IMR-90 (cell line): ENCODE data around the gene HHATL. TPM values are rescaled to one million over a fixed set of nuclear protein-coding genes. Genes with fewer than 3 reads are reported as not detected.

Experiments used
- ATAC-seq: fragments of 200-7000 bp; cut with Tn5 transposase; 2 replicates; pipeline ENCODE4 v1.9.1; 2020; ENCODE audit warnings: low read depth, mild to moderate bottlenecking, moderate library complexity
- BruUV-seq: library from RNA; stranded (reverse); fragments of 400-500 nt; replicated peaks from 2 replicates; lab custom pipeline; 2021; lab: Mats Ljungman, UMichigan
- CTCF ChIA-PET: fragments of 300-600 bp; formaldehyde crosslinking; extraction: SDS; loops from one replicate; lab custom pipeline; 2021; ENCODE audit warnings: antibody characterized with exemption; lab: Yijun Ruan, JAX
- POLR2A ChIA-PET: fragments of 300-600 bp; sonication (Branson Sonifier 250); formaldehyde crosslinking; loops from one replicate; lab custom pipeline; 2022; ENCODE audit warnings: antibody characterized with exemption; ENCODE audit not compliant: unreplicated experiment; lab: Charles Lee
- DNase-seq: peaks from one replicate; pipeline ENCODE4 v3.0.0; 2013
- H2AFZ ChIP-seq: replicated peaks from 2 replicates; pipeline ENCODE3; 2013; ENCODE audit warnings: low read length, mild to moderate bottlenecking; ENCODE audit not compliant: poor library complexity
- H2AK5ac ChIP-seq: 2 replicates; pipeline ENCODE4 v1.6.1; 2013; ENCODE audit warnings: low read depth, low read length, inconsistent platforms
- H2AK9ac ChIP-seq: replicated peaks from 2 replicates; pipeline ENCODE3; 2013; ENCODE audit warnings: mild to moderate bottlenecking, low read depth, low read length, moderate library complexity; ENCODE audit not compliant: poor library complexity
- H2BK120ac ChIP-seq: 2 replicates; pipeline ENCODE4 v1.6.1; 2013; ENCODE audit warnings: low read depth, low read length, inconsistent platforms
- H2BK15ac ChIP-seq: 3 replicates; pipeline ENCODE4 v1.6.1; 2013; ENCODE audit warnings: low read depth, low read length, inconsistent platforms
- H2BK20ac ChIP-seq: 2 replicates; pipeline ENCODE4 v1.6.1; 2013; ENCODE audit warnings: low read depth, mild to moderate bottlenecking, inconsistent platforms, low read length, moderate library complexity
- H2BK5ac ChIP-seq: 2 replicates; pipeline ENCODE4 v1.6.1; 2013; ENCODE audit warnings: mild to moderate bottlenecking, low read depth, low read length, inconsistent platforms; ENCODE audit not compliant: poor library complexity, severe bottlenecking
- H3K14ac ChIP-seq: replicated peaks from 2 replicates; pipeline ENCODE4 v1.6.1; 2013; ENCODE audit warnings: low read depth, low read length, inconsistent platforms
- H3K18ac ChIP-seq: 2 replicates; pipeline ENCODE4 v1.6.1; 2013; ENCODE audit warnings: low read depth, low read length, control low read depth
- H3K23ac ChIP-seq: 2 replicates; pipeline ENCODE4 v1.6.1; 2013; ENCODE audit warnings: low read depth, low read length, inconsistent platforms
- H3K27ac ChIP-seq: 2 replicates; pipeline ENCODE4 v1.5.1; 2013; ENCODE audit warnings: mild to moderate bottlenecking, control low read depth, low read length; ENCODE audit not compliant: insufficient read depth
- H3K27me3 ChIP-seq: 2 replicates; pipeline ENCODE4 v1.6.1; 2013; ENCODE audit warnings: low read length; ENCODE audit not compliant: control insufficient read depth, insufficient read depth
- H3K36me3 ChIP-seq: 2 replicates; pipeline ENCODE4 v1.6.1; 2013; ENCODE audit warnings: low read length, mixed read lengths; ENCODE audit not compliant: control insufficient read depth, insufficient read depth
- H3K4ac ChIP-seq: 2 replicates; pipeline ENCODE4 v1.6.1; 2013; ENCODE audit warnings: low read depth, low read length, inconsistent platforms
- H3K4me1 ChIP-seq: 2 replicates; pipeline ENCODE4 v1.6.1; 2013; ENCODE audit warnings: low read length, mixed read lengths; ENCODE audit not compliant: control insufficient read depth, insufficient read depth
- H3K4me2 ChIP-seq: 2 replicates; pipeline ENCODE4 v1.6.1; 2013; ENCODE audit warnings: low read depth, mild to moderate bottlenecking, control low read depth, low read length, moderate library complexity
- H3K4me3 ChIP-seq: 2 replicates; pipeline ENCODE4 v1.5.1; 2013; ENCODE audit warnings: low read depth, mild to moderate bottlenecking, control low read depth, low read length, moderate library complexity; ENCODE audit not compliant: insufficient read depth
- H3K56ac ChIP-seq: 2 replicates; pipeline ENCODE4 v1.6.1; 2013; ENCODE audit warnings: low read length, inconsistent platforms; ENCODE audit not compliant: insufficient read depth; ENCODE audit errors: extremely low read depth
- H3K79me1 ChIP-seq, 2 experiments: 2 replicates each; pipeline ENCODE4 v1.6.1; 2013; ENCODE audit warnings: low read length in 2 of 2, inconsistent platforms in 1 of 2, low read depth in 1 of 2
- H3K9ac ChIP-seq: 2 replicates; pipeline ENCODE4 v1.6.1; 2013; ENCODE audit warnings: low read depth, low read length, control low read depth
- H3K9me1 ChIP-seq: 2 replicates; pipeline ENCODE4 v1.6.1; 2013; ENCODE audit warnings: low read length, inconsistent platforms; ENCODE audit not compliant: insufficient read depth
- H3K9me3 ChIP-seq: 2 replicates; pipeline ENCODE4 v1.6.1; 2013; ENCODE audit warnings: low read length; ENCODE audit not compliant: control insufficient read depth, insufficient read depth
- H4K20me1 ChIP-seq: 2 replicates; pipeline ENCODE4 v1.6.1; 2013; ENCODE audit warnings: low read length, inconsistent platforms; ENCODE audit not compliant: insufficient read depth
- H4K5ac ChIP-seq: 2 replicates; pipeline ENCODE4 v1.6.1; 2013; ENCODE audit warnings: mild to moderate bottlenecking, low read depth, low read length, control low read depth
- H4K8ac ChIP-seq, 2 experiments: 2 replicates each; pipeline ENCODE4 v1.6.1; 2013; ENCODE audit warnings: low read depth in 2 of 2, low read length in 2 of 2, control low read depth in 1 of 2, inconsistent platforms in 1 of 2
- H4K91ac ChIP-seq: 2 replicates; pipeline ENCODE4 v1.6.1; 2013; ENCODE audit warnings: low read depth, low read length, inconsistent platforms; ENCODE audit not compliant: insufficient read depth
- RCOR1 ChIP-seq: IDR thresholded peaks from 2 replicates; pipeline ENCODE4 v1.6.1; 2012; ENCODE audit warnings: mild to moderate bottlenecking, low read length, improper control_type of control experiment; ENCODE audit not compliant: insufficient replicate concordance
- USF2 ChIP-seq: fragments of 150-350 bp; IDR thresholded peaks from 2 replicates; pipeline ENCODE4 v1.6.1; 2017; ENCODE audit warnings: mild to moderate bottlenecking, antibody characterized with exemption, low read length, low read depth
- WGBS, 2 experiments: methylation state at CpG; one replicate each; pipeline versions ENCODE4 v1.1.5 to v1.1.7; 2013; ENCODE audit warnings: missing lambda C conversion rate in 2 of 2; ENCODE audit not compliant: insufficient read length in 1 of 2; ENCODE audit errors: extremely low coverage in 2 of 2; 5-methylcytosine and 5-hydroxymethylcytosine counted together
- dilution Hi-C: fragments of 300-500 bp; cut with HindIII; formaldehyde crosslinking; loops from one replicate; pipeline ENCODE4 v1.14.3; 2018; ENCODE audit warnings: low sequenced_read_pairs; ENCODE audit not compliant: unreplicated experiment
- in situ Hi-C: fragments of 300-500 bp; cut with MboI; formaldehyde crosslinking; loops from 3 replicates; pipeline ENCODE4 v1.14.3; 2019; ENCODE audit warnings: low sequenced_read_pairs, inconsistent platforms, mixed read lengths
- intact Hi-C: fragments of 100-400 bp; cut with micrococcal nuclease; formaldehyde crosslinking; loops from 2 replicates; pipeline ENCODE4 v1.10.0; 2022
- polyA plus RNA-seq, 3 experiments: library from polyadenylated mRNA; depleted of rRNA; stranded (reverse); fragments of >200 nt; gene quantifications; 2 replicates each; pipeline ENCODE4 v1.2.3, GENCODE V29; 2012; ENCODE audit warnings: low replicate concordance in 1 of 3
- total RNA-seq: library from RNA; depleted of rRNA; stranded (reverse); fragments of >200 nt; gene quantifications from 2 replicates; pipeline ENCODE4 v1.2.3, GENCODE V29; 2012

HHATL gene
- total and polyA plus RNA-seq, 2 of the 4 experiments (the other 2 are of a cell fraction) = not detected

GRCh38 chr3:42697289-42698051 is 5.1 kb downstream of the HHATL start:
- no peak overlapping the region for H3K23ac ChIP-seq
- ChIA-PET CTCF (no interaction called here), POLR2A (no interaction called here)
- H2BK120ac ChIP-seq = no peak overlapping the region
- H3K4me1 ChIP-seq = no peaks in the 10 kb centered on the region
- peaks cover 49% of the 10 kb centered on the region; the same call in 1 of the 2 replicates for H3K27me3 ChIP-seq
- DNase-seq (no peak), ATAC-seq (no peak)
- no peak overlapping the region for H3K18ac ChIP-seq
- H2AFZ ChIP-seq = no peak overlapping the region
- no peak for TF ChIP-seq RCOR1
- no peak for TF ChIP-seq USF2
- intact Hi-C loops = no loop called here
- H4K8ac ChIP-seq = no peak overlapping the region
- H3K56ac ChIP-seq = no peak overlapping the region
- no peaks in the 10 kb centered on the region; the same call in 1 of the 2 replicates for H4K20me1 ChIP-seq
- BruUV-seq = no TSS peak
- no peaks in the 10 kb centered on the region for H3K79me1 ChIP-seq
- dilution Hi-C loops = no loop called here
- H3K9me1 ChIP-seq = no peaks in the 10 kb centered on the region; the same call in 1 of the 2 replicates
- H3K9ac ChIP-seq = no peak overlapping the region
- H4K91ac ChIP-seq = no peak overlapping the region
- no peak overlapping the region for H2BK15ac ChIP-seq
- H2BK5ac ChIP-seq = no peak overlapping the region
- no peak overlapping the region for H3K14ac ChIP-seq
- in situ Hi-C loops = no loop called here
- H3K4me3 ChIP-seq = no peak overlapping the region
- H3K27ac ChIP-seq = no peak overlapping the region
- H2AK9ac ChIP-seq = no peak overlapping the region
- H3K4ac ChIP-seq = no peak overlapping the region
- no peak overlapping the region for H3K4me2 ChIP-seq
- 61% methylated on average over 6 of the region's 18 CpGs; no CpG with 5 or more reads in 1 of the 2 experiments for WGBS, 2 experiments
- H2AK5ac ChIP-seq = no peak overlapping the region
- no peaks in the 10 kb centered on the region for H3K9me3 ChIP-seq
- H3K36me3 ChIP-seq = no peaks in the 10 kb centered on the region
- H4K5ac ChIP-seq = no peak overlapping the region
- no peak overlapping the region for H2BK20ac ChIP-seq
